GM18499 (cell line): ENCODE data around the gene HEMK1.

Source experiments
- ATAC-seq: cut with Tn5 transposase; IDR thresholded peaks from one replicate; pipeline ENCODE4 v1.9.1; 2021; ENCODE audit warnings: moderate number of reproducible peaks; ENCODE audit not compliant: insufficient read depth, unreplicated experiment

The HEMK1 gene

DNA sequence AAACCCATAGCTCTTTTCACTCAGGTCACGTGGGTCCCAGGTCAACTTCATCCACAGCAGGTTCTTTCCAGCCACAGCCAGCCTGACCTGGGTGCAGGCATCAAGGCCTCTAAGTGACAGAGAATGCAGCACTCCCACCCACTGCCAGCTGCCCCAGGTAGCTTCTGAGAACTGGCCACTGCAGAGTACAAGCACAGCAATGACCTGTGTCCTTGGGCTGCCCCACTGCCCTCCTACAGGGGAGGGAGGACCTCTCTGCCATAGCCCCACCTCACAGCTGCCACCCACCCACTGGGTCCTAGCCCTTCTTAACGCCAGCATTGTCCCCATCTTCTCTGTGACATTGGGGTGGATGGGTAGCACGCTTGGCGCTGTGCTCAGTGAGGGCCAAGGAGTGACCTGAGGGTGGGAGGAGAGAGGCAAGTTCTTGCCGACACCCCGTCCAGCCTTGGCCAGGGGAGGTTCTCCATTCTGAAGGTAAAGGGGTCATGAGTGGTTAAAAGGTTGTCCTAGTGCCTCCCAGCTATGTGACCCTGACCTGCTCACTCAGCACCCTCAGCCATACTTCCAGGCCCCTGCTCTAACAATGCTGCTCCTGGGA, 29.9 kb downstream of the HEMK1 start:
- ATAC-seq = no peak

DNA sequence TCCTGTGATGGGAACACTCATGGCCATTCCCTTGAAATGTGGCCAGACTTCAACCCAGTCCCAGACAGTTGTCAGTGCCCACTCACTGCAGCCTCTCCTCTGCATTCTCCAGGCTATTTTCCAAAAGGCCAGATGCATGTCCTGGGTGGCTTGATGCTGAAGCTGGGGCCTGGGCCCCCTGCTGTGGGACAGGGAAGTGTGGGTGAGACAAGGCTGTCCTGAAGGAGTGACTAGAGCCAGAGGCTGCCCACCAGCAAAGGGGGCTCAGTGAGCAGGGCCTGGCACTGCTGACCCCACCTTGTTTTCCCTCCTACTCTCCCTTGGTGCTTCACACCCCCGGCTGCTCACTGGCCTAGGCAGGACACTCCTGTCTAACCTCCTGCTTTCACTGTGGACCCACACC, 30.4 kb downstream of the HEMK1 start:
- ATAC-seq = no peak

DNA sequence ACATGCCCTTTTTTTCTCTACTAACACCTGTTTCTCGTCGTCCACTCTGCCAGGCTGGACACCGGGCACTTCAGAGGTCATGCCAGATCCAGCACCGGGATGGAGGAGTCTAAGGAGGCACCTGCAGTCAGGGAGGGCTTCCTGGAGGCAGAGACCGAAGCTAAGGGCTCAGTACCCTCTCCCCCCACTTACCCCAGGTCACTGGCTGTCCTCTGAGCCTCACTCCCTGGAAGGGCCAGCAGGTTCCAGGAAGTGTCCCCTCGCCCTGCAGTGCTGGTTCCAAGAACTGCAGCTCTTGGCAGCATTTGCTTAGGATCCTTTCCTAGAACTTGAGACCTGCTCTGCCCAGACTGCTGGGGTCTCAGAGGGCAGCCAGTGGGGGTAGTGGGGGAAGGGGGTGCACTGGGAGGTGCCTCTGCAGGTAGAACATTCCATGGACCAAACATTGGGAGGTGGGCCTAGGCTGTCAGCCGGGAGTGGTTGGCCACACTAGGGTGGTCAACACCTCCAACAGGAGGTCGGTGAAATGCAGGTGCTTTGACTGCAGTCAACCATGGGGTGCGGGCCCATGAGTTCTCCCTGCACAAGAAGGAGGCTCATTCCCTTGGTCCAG, 30.9 kb downstream of the HEMK1 start:
- ATAC-seq = no peak

DNA sequence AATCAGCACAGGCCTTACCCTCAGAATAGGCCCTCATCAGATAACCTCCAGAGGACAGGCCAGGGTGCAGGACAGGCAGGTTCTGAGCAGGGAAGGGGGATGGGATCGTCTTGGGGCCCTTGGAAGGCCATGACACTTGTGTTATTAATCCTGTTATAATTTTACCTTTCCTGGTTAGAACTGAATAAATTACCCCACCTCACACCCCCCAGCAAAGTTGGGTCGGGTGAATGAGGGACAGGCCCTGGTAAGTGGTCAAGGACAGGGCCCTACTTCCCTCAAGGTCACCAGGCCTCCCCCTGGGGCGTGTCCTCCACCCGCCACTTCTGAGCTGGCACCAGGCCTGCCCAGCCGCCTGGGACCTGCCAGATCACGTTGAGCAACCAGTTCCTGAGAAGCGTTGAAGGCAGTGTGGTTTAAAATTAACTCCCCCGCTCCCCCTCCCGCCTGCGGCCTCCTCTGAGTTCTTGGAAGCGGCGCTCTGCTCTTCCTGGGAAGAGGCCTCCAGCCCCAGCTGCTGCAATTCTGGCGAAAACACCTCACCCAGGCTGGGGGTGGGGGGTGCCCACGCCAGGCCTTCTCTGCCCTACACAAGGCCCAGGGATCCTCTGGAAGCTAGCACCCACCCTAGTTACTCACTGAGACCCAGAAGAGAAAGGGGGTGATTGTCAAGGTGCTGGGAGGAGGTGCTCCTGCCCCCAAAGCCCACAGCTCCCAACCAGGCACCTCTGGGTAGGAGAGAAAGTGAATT, 31.7 kb downstream of the HEMK1 start:
- ATAC-seq = no peak

DNA sequence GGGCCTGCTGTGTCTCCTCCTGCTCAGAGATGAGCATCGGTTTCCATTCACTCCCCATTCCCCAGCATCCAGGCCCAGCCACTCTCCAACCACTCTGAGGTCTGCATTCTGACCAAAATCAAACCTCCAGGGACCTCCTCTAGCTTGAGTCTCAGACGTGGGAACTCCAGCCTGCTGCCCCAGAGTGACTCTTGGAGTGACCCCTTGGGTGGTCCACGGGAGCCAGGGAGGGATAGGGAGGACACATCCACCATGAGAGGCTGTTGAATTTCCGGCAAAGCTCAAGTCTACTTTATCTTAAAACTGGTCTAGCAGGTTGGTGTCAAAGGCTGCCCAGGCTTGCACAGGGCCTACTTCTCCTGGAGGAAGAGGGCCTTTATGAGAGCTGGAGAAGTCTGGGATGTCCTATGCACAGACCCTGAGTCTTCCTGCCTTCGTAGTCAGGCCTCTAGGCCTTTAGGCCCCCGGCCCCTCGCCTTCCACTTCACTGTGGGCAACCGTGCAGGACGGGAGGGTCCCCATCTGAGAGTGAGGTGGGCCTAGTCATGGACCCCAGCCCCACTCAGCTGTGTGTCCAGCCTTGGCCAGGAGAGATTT, 33.4 kb downstream of the HEMK1 start:
- ATAC-seq = no peak

DNA sequence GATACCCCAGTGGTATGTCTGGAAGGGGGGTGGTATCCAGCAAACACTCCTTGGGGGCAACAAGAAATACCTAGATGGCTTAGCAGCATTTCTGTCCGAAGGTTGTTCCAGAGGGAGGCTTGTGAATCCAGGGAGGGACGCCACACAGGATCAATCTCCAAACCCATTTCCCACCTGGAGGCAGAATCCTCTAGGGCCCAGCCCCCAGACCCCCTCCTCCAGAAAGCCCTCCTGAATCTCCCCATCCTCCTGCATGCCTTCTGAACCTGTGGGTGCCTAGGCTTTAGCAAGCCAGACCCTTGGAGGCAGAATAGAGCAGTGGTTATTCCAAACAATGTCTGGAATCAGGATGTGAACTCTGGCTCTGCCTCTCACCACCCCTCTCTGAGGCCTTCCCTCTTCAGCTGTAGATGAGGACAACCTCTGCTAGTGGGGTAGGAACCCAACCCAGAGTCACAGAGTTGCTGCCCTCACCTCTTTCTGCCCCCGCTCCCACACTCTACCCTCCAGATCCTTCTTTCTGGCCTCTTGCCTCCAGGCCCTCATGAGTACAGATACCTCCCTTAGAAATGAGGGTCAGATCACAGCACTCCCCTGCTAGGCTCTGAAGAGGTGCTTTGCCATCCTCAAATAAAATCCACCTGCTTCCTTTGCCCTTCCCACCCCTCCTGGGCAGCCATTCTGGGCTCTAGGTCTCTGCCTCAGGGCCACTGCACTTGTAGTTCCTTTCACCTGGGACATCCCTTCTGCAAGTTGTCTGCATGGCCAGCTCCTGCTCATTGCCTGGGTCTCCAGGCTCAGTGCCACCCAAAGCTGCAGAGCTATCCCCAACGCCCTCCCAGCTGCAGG, 34.2 kb downstream of the HEMK1 start:
- no peak for ATAC-seq

DNA sequence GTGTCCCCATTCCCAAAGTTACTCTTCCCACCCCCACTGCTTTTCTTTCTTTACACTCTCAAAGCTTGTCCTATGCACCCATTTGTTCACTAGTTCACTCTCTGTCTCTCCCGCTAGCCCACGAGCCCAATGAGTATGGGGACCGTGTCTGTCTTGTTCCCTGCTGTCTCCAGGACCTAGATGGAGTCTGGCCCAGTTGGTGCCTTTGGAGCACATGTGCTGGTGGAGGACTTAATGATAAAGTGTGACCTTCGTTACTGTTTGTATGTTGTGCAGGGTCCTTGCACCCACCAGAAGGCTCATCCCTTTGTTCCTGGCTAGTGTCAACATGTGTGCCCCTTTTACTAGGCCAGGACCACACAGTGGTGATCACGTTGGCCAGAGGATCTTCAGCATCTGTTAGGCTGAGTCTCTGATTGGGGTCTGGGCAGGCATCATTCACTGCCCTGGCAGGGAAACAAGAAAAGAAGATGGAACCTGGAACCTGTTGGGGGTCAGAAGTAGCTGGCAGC, 34.8 kb downstream of the HEMK1 start:
- ATAC-seq = no peak

DNA sequence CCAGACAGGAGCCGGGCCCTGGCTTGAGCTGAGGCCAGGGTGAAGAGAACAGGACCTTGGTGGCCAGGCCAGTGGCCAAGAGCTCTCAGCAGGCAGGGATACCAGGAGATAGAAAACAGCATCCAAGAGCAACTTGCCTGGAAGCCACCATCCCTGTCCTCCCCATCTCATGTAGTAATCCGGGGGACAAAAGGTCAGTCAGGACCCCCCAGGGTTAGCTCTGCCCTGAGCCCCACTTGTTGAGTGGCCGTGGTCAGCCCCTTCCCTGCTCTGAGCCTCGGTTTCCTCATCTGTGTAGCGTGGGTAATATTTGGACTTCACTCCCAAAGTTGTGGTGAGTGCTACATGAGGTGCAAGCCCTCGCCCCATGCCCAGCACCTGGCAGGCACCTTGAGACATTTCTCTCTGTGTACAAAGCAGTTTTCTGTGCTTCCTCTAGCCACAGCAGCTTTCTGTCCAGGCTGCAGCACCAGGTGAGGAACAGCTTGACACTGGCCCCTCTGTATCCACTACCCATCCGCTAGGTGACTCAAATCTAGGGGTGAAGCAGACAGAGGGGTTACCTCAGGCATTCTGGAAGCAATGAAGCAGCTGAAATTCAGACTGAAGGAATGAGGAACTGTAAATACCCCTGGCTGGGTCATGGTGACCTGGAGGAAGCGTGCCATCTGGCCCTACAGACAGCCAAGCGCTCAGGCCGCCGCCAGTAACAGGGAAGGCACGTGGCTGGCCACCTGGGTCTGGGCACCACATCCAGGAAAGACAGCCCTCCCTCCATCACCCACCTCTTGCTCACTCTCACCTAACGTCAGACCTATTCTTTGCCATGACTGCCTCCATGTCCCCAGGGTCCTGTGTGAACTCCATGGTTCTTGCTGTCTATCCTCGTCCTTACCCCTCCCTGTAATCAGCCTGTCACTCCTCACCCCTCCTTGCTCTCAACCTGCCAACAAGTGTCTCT, 35.6 kb downstream of the HEMK1 start:
- no peak for ATAC-seq

DNA sequence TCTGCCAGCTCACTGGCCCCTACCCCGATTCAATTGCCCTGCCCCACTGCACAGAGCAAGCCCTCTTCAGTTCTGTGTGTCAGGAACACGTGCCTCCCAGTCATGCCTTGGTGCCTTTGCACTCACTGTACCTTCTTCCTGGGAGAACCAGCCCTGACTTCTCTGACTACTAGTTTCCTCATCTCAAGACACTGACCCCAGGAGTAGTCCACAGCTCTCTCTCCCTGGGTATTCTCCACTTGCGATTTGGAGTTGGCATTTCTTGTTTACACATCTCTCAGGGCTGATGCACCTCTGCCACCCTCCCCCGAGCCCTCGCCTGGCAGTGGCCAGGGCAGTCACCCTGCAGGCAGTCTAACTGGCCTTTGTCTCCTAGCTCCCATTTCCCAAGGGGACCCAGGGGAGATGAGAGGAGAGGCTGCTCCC, 36.6 kb downstream of the HEMK1 start:
- ATAC-seq = no peak

DNA sequence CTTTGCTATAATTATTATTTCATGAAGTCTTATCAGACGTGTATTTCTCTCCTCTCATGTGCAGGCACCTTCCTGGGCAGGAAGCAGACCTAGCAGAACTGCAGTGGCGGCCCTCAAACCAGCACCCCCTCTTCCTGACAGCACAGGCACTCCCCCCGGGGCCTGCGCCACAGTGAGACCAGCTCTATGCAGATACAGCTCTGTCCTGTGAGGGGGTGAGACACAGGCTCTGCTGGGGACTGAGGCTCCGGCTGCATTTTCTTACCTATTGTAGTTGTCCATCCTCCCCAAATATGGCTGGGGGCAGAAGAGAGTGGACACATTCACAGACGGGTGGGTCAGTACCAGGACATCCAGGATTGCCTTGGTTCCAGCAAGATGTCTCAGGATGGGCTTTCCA, 37.3 kb downstream of the HEMK1 start:
- ATAC-seq = no peak

DNA sequence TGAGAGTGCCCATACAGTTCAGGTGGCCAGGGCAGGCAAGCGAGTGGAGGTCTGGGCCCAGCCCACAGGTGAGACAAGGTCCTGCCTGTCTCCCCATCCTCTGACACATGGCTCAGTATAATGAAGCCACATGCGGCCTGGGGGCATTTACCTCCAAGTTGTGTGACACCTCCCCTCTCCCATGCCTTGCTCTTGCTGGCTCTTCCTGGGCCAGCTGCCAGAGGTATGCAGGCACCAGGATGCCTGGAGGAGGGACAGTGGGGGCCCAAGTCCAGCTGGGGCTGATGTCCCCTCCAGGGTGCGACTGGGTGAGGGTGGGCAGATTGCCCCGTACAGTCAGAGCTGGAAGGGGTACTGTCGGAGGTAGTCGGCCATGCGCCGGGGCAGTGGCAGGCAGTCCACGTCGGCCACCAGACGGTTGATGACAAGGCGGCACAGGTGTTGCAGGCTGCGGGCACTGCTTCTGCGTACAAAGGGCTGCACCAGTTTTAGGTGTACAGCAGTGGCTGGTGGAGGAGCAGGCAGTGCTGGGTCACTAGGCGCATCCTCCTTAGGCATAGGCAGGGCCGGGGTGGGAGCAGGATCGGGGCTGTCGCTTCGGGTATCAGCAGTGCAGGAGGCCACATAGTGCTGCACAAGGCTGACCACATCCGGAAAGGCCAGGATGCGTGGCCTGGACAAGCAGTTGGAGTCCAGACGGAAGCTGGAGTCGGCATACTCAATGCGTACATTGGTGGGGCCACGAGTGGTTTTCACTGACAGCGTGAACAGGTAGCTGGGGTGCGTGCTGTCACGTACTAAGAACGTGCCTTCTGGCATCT, 38.2 kb downstream of the HEMK1 start:
- ATAC-seq = no peak

DNA sequence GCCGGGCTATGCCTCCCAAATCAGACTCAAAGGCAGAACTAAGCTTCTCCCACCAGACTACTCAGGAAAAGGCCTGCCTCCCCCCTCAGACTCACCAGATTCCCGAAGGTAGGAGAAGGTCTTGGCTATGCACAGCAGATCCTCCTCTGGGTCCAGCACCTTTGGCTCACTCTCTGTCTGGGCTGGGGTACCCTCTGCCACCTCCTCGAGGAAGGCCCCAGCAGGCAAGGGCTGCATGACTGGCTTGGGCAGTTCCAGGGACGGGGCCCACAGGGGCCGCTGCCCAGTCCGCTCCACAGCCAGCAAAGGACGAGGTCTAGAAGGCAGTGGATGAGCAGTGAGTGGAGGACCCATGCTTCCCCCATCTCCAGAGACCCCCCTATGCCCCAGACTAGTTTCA, 39.0 kb downstream of the HEMK1 start:
- ATAC-seq = no peak

DNA sequence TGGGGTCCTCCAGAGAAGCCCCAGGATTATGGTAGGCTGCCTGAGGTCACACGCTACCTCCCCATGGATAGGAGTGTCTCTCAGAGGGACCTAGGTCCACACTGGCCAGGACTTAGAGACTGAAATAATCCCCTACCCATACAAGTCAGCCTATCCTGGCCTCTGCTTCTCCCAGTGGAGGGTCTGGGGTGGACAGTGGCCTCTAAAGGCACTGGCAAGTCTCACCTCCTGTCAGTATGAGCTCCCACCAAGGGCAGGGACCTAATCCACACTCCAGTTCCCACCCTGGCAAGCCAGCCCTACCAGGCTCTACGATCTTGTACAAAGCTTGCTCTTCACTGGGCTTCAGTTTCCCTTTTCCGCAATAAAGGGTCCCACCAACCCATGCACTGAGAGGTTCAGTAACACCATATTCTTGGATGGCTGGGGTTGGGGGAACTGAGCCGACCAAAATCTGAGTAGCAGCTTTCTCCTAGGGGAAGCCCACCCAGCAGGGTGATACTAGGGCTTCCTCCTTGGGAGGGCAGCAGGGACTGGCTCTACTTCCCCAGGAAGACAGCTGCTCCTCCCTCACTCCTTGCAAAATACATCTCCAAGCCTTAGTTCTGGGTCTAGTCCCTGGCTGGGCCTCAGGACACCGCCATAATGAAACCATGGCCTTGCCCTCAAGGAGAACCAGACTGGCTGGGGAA, 39.9 kb downstream of the HEMK1 start:
- no peak for ATAC-seq

DNA sequence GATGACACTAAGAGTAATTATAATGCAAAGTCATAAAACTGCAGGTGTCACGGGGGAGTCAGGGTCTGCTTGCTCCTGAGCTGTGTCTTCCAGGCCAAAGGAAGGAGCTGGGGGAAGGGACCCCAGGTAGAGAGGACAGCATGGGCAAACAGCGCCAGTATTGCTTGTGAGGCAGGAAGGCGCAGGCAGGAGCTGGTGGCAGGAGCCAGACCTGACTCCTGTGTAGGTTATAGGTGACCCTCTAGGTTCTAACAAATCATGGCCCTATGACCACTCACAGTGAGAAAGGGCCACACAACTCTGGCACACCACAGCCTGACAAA, 40.4 kb downstream of the HEMK1 start:
- ATAC-seq = no peak

DNA sequence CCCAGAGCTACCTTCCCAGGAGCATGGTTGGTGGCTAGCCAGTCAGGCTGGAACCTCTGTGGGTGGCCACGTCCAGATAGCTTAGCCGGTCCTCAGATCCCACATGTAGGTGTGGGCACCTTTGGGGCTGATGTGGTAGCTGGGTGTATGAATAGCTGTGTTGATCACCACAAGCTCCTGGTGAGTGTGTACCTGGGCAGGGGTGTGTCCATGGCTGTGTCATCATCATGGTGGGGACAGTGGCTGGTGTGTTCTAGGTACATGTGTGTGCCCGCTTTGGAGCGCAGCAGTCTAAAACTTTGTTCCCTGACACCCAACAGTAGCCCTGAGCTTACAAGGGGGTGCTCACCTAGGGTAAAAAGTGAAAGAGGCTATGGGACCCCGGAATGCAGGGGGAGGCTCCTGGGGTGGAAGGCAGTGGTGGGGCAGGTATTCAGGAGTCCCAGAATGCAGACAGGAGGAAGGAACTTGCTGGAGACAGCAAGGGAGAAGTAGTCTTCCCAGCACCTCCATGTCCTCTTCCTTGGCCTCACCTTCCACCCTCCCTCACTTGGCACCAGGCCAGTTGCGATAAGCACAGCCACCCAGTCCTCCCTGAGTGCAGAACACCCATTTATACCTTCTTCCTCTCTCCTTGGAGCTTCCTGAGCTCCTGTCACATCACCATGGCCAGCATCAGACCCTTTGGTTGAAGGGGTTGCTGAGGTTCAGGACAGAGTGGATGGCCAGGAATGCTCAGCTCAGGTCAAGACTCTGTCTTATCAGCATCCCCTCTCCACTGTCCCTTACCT, 41.1 kb downstream of the HEMK1 start:
- no peak for ATAC-seq

DNA sequence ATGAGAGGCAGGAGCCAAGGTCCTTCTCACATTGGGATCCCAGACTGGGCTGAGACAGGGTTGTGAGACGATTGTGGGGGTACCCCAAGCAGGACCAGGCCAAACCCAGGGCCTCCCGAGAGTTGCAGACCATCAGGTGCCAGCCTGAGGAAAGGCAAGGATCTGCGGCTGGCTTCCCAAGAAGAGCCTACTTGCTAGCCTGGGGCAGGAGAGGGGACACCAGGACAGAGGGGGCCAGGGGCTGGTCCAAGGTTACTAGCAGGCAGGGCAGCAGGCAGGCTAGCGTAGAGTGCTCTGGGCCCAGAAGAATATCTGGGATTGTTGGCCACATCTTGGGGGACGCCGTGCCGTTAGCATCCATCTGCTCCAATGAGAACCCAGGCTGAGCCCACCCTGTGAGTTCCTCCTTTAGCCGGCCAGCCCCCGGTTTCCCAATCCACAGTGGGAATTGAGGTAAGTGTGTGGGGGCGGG, 41.7 kb downstream of the HEMK1 start:
- ATAC-seq = no peak
